Measurements from ENCODE around the gene AUTS2. TPM values are rescaled to one million over a fixed set of nuclear protein-coding genes. Genes with fewer than 3 reads are reported as not detected.

AUTS2 gene
- total and polyA plus RNA-seq, 4 experiments from 2014 or later, result 3.4 to 35.2 (median 25.5) TPM

DNA sequence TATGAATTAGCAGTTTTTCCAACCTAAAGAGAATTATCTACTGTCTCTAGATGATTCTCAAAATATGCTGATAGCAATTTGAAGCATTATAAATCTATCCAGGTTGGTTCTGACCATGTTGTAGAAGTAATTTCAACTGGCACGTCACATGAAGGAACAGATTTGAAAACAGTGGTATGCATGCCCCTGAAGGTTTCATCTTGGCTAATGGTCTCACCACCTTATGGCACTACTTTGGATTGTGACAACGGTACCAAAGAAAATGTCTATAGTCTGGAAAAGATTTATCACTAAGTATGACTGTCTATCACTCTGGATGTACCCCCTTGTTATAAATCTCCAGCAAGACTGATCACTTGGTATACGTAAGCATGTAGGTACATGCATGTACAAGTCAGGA is 810.6 kb downstream of the AUTS2 start:
- Mint-ChIP-seq H3K4me3 (no peak overlapping the region), H3K9me3 (peaks cover 0 to 2% (median 0%) of the 10 kb centered on the region in 8 donors), H3K27me3 (no peaks in the 10 kb centered on the region), H3K36me3 (no peaks in the 10 kb centered on the region), H3K27ac (no peak overlapping the region), H3K4me1 (no peaks in the 10 kb centered on the region)
- Histone ChIP-seq H3K4me1 (ENCODE audit: insufficient read depth, low read length) (no peaks in the 10 kb centered on the region), H3K9me3 (ENCODE audit: control insufficient read depth in 1 of 2, low read length in 2 of 2) (no peaks in the 10 kb centered on the region), H3K27ac (ENCODE audit: low read depth, low read length) (no peak overlapping the region), H3K27me3 (ENCODE audit: insufficient read depth, low read length) (no peaks in the 10 kb centered on the region), H3K36me3 (ENCODE audit: insufficient read depth, low read length) (no peaks in the 10 kb centered on the region), H3K4me3 (ENCODE audit: low read length in 2 of 2) (no peak overlapping the region)
- intact Hi-C loops (cut with micrococcal nuclease), result no loop called here
- DNase-seq, result no peak
- ChIA-PET POLR2A (ENCODE audit: partially characterized antibody) (no interaction called here), CTCF (ENCODE audit: partially characterized antibody) (no interaction called here)

DNA sequence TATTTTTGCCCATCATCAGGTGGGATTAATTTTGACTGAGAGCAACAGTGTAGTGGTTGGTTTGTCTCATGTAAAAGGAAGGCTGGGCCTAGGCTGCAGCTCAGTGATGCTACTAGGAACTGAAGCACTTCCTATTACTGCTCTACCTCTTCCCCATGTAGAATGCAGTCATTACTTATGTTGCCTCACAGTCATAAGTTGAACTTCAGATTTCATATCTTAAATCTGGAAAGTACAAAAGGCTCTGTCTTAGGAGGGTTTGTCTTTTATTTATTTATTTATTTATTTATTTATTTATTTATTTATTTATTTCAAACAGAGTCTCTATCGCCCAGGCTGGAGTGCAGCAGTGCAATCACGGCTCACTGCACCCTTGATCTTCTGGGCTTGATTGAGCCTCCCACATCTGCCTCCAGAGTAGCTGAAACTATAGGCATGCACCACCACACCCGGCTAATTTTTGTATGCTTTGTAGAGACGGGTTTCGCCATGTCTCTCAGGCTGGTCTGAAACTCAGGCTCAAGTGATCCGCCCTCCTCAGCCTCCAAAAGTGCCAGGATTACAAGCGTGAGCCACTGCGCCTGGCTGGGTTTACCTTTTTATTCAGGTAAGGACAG is 812.0 kb downstream of the AUTS2 start:
- H3K27me3 Mint-ChIP-seq, result no peaks in the 10 kb centered on the region
- no peaks in the 10 kb centered on the region for H3K4me1 ChIP-seq (ENCODE audit: insufficient read depth, low read length)
- POLR2A ChIA-PET (ENCODE audit: partially characterized antibody), result no interaction called here

DNA sequence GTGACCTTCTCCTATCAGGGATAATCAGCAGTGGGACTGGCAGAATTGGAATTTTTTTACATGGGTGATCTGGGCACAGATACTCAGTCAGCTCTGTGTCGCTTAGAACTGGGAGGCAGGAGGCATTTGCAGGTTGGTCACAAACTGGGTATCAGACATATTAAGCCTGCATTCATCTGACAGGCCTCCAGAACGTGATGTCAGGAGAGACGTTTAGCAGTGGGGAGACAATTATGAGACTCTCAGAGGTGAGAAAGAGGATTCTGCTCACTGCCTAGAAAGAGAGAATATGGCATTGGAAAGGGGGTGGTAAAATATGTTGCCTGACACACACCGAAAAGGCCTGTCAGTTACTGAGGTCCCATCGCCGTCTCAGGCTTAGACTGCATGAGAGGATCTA is 816.1 kb downstream of the AUTS2 start:
- Mint-ChIP-seq H3K27ac (no peak overlapping the region), H3K9me3 (peaks cover 0 to 2% (median 0%) of the 10 kb centered on the region in 8 donors), H3K36me3 (no peaks in the 10 kb centered on the region), H3K4me1 (no peaks in the 10 kb centered on the region), H3K4me3 (no peak overlapping the region), H3K27me3 (no peaks in the 10 kb centered on the region)
- DNase-seq, result no peak
- H3K4me1 ChIP-seq (ENCODE audit: insufficient read depth, low read length), result no peaks in the 10 kb centered on the region
- intact Hi-C loops (cut with micrococcal nuclease), result no loop called here
- ChIA-PET CTCF (ENCODE audit: partially characterized antibody) (no interaction called here), POLR2A (ENCODE audit: partially characterized antibody) (no interaction called here)
- H3K4me3 ChIP-seq (ENCODE audit: low read length in 2 of 2), result no peak overlapping the region
- H3K36me3 ChIP-seq (ENCODE audit: insufficient read depth, low read length), result no peaks in the 10 kb centered on the region
- H3K9me3 ChIP-seq (ENCODE audit: control insufficient read depth in 1 of 2, low read length in 2 of 2), result no peaks in the 10 kb centered on the region
- no peaks in the 10 kb centered on the region for H3K27me3 ChIP-seq (ENCODE audit: insufficient read depth, low read length)
- no peak overlapping the region for H3K27ac ChIP-seq (ENCODE audit: low read depth, low read length)

More for the DNA sequence above, 812.0 kb downstream of the AUTS2 start:
- Mint-ChIP-seq H3K4me1 (no peaks in the 10 kb centered on the region), H3K36me3 (no peaks in the 10 kb centered on the region), H3K4me3 (no peak overlapping the region), H3K9me3 (peaks cover 0 to 2% (median 0%) of the 10 kb centered on the region in 8 donors), H3K27ac (peak overlapping the region in 1 of 7 donors; percentile 41)
- H3K4me3 ChIP-seq (ENCODE audit: low read length in 2 of 2), result no peak overlapping the region
- no peak overlapping the region for H3K27ac ChIP-seq (ENCODE audit: low read depth, low read length)
- H3K27me3 ChIP-seq (ENCODE audit: insufficient read depth, low read length), result no peaks in the 10 kb centered on the region
- CTCF ChIA-PET (ENCODE audit: partially characterized antibody), result no interaction called here
- no peak for DNase-seq
- intact Hi-C loops (cut with micrococcal nuclease), result no loop called here
- H3K9me3 ChIP-seq (ENCODE audit: control insufficient read depth in 1 of 2, low read length in 2 of 2), result no peaks in the 10 kb centered on the region
- no peaks in the 10 kb centered on the region for H3K36me3 ChIP-seq (ENCODE audit: insufficient read depth, low read length)

DNA sequence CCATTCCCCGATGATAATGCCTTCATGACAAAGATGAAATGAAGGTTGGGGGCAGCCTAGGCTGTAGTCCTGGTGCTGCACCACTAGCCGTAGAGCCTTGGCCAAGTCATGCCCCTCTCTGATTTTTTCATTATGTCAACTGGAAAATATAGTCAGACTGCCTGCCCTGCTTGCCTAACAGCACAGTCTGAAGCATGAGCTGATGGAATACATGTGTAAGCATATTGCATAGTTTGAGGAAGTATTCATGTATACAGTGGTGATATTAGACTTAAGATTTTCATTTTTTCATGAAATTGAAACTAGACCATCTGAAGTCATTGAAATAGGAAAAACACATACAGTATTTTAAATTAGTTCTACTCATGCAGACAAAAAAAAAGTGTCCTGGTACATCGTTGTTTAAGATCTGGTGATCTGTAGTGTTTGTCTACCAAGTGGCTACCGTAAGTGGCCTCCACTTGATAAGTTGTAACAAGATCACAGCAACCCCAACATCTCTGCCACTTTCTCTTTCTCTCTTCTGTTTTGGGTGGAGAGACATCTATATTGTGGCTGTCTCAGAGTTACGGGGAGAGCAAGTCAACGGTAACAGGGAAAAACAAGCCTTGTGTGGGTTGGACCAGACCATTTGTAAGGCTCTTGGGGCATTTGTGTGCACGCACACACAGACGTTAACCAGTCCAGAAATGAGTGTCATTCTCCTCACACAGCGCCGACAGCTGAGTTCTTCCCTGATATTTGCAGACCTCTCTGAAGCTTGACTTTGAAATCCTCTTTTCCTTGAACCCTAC is 817.1 kb downstream of the AUTS2 start:
- H3K4me3 ChIP-seq (ENCODE audit: low read length in 2 of 2), result no peak overlapping the region
- Mint-ChIP-seq H3K4me1 (no peaks in the 10 kb centered on the region), H3K4me3 (no peak overlapping the region), H3K27ac (peak overlapping the region in 1 of 7 donors; percentile 38), H3K36me3 (no peaks in the 10 kb centered on the region), H3K9me3 (peaks cover 0 to 2% (median 0%) of the 10 kb centered on the region in 8 donors), H3K27me3 (no peaks in the 10 kb centered on the region)
- no peaks in the 10 kb centered on the region for H3K36me3 ChIP-seq (ENCODE audit: insufficient read depth, low read length)
- H3K9me3 ChIP-seq (ENCODE audit: control insufficient read depth in 1 of 2, low read length in 2 of 2), result no peaks in the 10 kb centered on the region
- no peak overlapping the region for H3K27ac ChIP-seq (ENCODE audit: low read depth, low read length)
- CTCF ChIA-PET (ENCODE audit: partially characterized antibody), result no interaction called here
- no peaks in the 10 kb centered on the region for H3K27me3 ChIP-seq (ENCODE audit: insufficient read depth, low read length)
- H3K4me1 ChIP-seq (ENCODE audit: insufficient read depth, low read length), result no peaks in the 10 kb centered on the region
- intact Hi-C loops (cut with micrococcal nuclease), result no loop called here
- POLR2A ChIA-PET (ENCODE audit: partially characterized antibody), result interaction anchor here (0.6 kb wide), 1 partner anchor 119 kb away, joined by 3 read pairs; no protein-coding TSS in a partner anchor
- DNase-seq, result no peak

DNA sequence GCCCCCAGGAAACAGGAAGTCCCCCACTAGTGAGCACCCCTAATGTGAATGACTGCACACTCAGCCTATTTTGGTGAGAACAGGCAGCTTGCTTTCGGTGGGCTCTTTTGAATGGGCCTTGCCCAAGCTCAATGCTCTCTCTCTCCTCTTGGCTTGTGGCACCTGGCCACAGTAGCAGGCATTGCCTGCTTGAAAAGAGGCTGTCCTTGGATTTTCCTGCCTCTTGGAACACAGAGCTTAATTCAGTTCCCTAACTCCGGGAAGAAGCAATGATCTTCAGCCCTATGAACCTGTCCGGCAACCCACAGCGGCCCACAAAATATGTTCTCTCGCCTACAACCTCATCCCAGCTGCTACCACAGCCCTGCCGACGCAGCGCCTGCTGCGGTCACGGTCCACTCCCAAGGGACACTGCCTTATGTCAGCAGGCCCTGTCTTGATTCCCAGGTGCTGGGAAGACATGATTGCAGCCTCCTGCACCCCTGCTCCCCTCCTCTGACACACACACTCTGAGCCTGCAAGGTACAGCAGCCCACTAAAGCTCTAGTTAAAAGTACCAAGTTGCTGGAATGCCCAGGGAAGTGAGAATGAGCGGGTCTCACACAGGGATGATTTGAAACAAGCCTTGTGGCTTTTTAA is 818.2 kb downstream of the AUTS2 start:
- H3K27ac ChIP-seq (ENCODE audit: low read depth, low read length), result no peak overlapping the region
- Mint-ChIP-seq H3K9me3 (peaks cover 0 to 2% (median 0%) of the 10 kb centered on the region in 8 donors), H3K27me3 (no peaks in the 10 kb centered on the region), H3K4me1 (no peaks in the 10 kb centered on the region), H3K27ac (no peak overlapping the region), H3K4me3 (no peak overlapping the region), H3K36me3 (no peaks in the 10 kb centered on the region)
- H3K27me3 ChIP-seq (ENCODE audit: insufficient read depth, low read length), result no peaks in the 10 kb centered on the region
- no peaks in the 10 kb centered on the region for H3K4me1 ChIP-seq (ENCODE audit: insufficient read depth, low read length)
- H3K4me3 ChIP-seq (ENCODE audit: low read length in 2 of 2), result no peak overlapping the region
- no peaks in the 10 kb centered on the region for H3K36me3 ChIP-seq (ENCODE audit: insufficient read depth, low read length)
- DNase-seq, result no peak
- intact Hi-C loops (cut with micrococcal nuclease), result no loop called here
- CTCF ChIA-PET (ENCODE audit: partially characterized antibody), result interaction anchor here (1.4 kb wide), 1 partner anchor 282 kb away, joined by 5 read pairs; no protein-coding TSS in a partner anchor
- POLR2A ChIA-PET (ENCODE audit: partially characterized antibody), result no interaction called here
- no peaks in the 10 kb centered on the region for H3K9me3 ChIP-seq (ENCODE audit: control insufficient read depth in 1 of 2, low read length in 2 of 2)

DNA sequence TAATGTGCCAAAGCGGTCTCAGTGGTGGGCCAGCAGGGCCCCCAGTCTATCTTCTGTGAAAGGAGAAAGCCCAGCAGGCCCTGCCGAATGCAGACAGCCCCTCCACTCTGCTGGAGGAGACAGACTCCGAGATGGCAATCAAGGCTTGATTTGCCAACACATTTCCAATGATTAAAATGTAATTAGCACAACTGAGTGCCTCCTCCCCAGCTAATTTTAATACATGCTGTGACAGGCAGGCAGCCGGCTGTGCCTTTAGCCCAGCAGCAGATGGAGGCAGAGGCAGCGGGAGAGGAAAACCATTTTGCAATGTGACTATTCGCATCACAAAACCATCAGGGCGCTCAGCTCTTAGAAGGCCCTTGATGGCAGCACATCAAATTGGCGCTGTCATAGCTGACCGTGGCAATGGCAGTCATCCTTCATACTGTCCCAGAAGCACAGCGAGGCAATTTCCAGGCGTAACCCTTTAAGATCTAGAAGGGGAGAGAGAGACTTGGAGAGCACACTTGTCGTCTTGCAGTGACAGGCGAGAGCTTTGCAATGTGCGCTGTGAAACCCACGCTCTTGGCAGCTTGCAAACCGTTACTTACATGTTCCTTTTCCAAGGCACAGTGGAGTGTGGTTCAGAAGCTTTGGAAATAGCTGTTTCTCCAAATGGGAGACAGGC is 818.8 kb downstream of the AUTS2 start:
- H3K36me3 ChIP-seq (ENCODE audit: insufficient read depth, low read length), result no peaks in the 10 kb centered on the region
- intact Hi-C loops (cut with micrococcal nuclease), result no loop called here
- Mint-ChIP-seq H3K36me3 (no peaks in the 10 kb centered on the region), H3K4me1 (no peaks in the 10 kb centered on the region), H3K9me3 (peaks cover 0 to 2% (median 0%) of the 10 kb centered on the region in 8 donors), H3K27me3 (no peaks in the 10 kb centered on the region), H3K4me3 (no peak overlapping the region), H3K27ac (no peak overlapping the region)
- ChIA-PET CTCF (ENCODE audit: partially characterized antibody) (interaction anchor here (1.4 kb wide), 1 partner anchor 281 kb away, joined by 5 read pairs; no protein-coding TSS in a partner anchor), POLR2A (ENCODE audit: partially characterized antibody) (no interaction called here)
- H3K4me1 ChIP-seq (ENCODE audit: insufficient read depth, low read length), result no peaks in the 10 kb centered on the region
- H3K9me3 ChIP-seq (ENCODE audit: control insufficient read depth in 1 of 2, low read length in 2 of 2), result no peaks in the 10 kb centered on the region
- no peak overlapping the region for H3K27ac ChIP-seq (ENCODE audit: low read depth, low read length)
- H3K4me3 ChIP-seq (ENCODE audit: low read length in 2 of 2), result no peak overlapping the region
- DNase-seq, result no peak
- H3K27me3 ChIP-seq (ENCODE audit: insufficient read depth, low read length), result no peaks in the 10 kb centered on the region

All from CD4-positive, alpha-beta memory T cell (primary cell).